Measurements from ENCODE around the gene OR4A15.

GRCh38 chr11:55324500-55324899 is 43.3 kb upstream of the OR4A15 start:
- TF ChIP-seq, protein P1, sequence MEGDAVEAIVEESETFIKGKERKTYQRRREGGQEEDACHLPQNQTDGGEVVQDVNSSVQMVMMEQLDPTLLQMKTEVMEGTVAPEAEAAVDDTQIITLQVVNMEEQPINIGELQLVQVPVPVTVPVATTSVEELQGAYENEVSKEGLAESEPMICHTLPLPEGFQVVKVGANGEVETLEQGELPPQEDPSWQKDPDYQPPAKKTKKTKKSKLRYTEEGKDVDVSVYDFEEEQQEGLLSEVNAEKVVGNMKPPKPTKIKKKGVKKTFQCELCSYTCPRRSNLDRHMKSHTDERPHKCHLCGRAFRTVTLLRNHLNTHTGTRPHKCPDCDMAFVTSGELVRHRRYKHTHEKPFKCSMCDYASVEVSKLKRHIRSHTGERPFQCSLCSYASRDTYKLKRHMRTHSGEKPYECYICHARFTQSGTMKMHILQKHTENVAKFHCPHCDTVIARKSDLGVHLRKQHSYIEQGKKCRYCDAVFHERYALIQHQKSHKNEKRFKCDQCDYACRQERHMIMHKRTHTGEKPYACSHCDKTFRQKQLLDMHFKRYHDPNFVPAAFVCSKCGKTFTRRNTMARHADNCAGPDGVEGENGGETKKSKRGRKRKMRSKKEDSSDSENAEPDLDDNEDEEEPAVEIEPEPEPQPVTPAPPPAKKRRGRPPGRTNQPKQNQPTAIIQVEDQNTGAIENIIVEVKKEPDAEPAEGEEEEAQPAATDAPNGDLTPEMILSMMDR (IDR thresholded peaks at IDR 0.05) = no peak
- TF ChIP-seq POLR2AphosphoS5 (IDR thresholded peaks at IDR 0.05) (no peak), POLR2A (IDR thresholded peaks at IDR 0.05) (no peak)

Measured in prostate gland (tissue), 2 donors.